Hepatocyte (in vitro differentiated cells): ENCODE data around the gene KBTBD2.

Experiments
- EZH2 ChIP-seq: fragments of 200-600 bp; sonication (generic); IDR thresholded peaks from 2 replicates; pipeline ENCODE4 v1.6.1; 2016; ENCODE audit warnings: antibody characterized with exemption, mild to moderate bottlenecking, borderline replicate concordance
- TF ChIP-seq, protein P1 (sequence below): fragments of 200-600 bp; sonication (generic); IDR thresholded peaks from 2 replicates; pipeline ENCODE4 v1.5.1; 2016; ENCODE audit warnings: antibody characterized with exemption, mild to moderate bottlenecking; ENCODE audit not compliant: poor library complexity

GRCh38 chr7:32888505-32888904 is 3.1 kb downstream of the KBTBD2 start:
- TF ChIP-seq, protein P1, sequence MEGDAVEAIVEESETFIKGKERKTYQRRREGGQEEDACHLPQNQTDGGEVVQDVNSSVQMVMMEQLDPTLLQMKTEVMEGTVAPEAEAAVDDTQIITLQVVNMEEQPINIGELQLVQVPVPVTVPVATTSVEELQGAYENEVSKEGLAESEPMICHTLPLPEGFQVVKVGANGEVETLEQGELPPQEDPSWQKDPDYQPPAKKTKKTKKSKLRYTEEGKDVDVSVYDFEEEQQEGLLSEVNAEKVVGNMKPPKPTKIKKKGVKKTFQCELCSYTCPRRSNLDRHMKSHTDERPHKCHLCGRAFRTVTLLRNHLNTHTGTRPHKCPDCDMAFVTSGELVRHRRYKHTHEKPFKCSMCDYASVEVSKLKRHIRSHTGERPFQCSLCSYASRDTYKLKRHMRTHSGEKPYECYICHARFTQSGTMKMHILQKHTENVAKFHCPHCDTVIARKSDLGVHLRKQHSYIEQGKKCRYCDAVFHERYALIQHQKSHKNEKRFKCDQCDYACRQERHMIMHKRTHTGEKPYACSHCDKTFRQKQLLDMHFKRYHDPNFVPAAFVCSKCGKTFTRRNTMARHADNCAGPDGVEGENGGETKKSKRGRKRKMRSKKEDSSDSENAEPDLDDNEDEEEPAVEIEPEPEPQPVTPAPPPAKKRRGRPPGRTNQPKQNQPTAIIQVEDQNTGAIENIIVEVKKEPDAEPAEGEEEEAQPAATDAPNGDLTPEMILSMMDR: no peak
- no peak for TF ChIP-seq EZH2
